IPS-20b (cell line): ENCODE results near the gene RNF166.

Source experiments
- H3K27ac ChIP-seq: one replicate; pipeline ENCODE4 v1.5.1; 2013; ENCODE audit warnings: low read length
- H3K27me3 ChIP-seq: 2 replicates; pipeline ENCODE4 v1.6.1; 2013; ENCODE audit warnings: mild to moderate bottlenecking, low read length, inconsistent platforms; ENCODE audit not compliant: insufficient read depth
- H3K36me3 ChIP-seq: 2 replicates; pipeline ENCODE4 v1.6.1; 2013; ENCODE audit warnings: low read depth, mild to moderate bottlenecking, inconsistent platforms, low read length, moderate library complexity; ENCODE audit not compliant: insufficient read depth
- H3K4me1 ChIP-seq: 2 replicates; pipeline ENCODE4 v1.6.1; 2013; ENCODE audit warnings: mild to moderate bottlenecking, control low read depth, inconsistent platforms, low read length, moderate library complexity; ENCODE audit not compliant: insufficient read depth
- H3K4me3 ChIP-seq: 2 replicates; pipeline ENCODE4 v1.5.1; 2013; ENCODE audit warnings: mild to moderate bottlenecking, low read length, inconsistent platforms
- H3K9ac ChIP-seq: 2 replicates; pipeline ENCODE4 v1.6.1; 2013; ENCODE audit warnings: low read depth, mild to moderate bottlenecking, inconsistent platforms, low read length, moderate library complexity
- H3K9me3 ChIP-seq: 2 replicates; pipeline ENCODE4 v1.6.1; 2013; ENCODE audit warnings: mild to moderate bottlenecking, low read depth, low read length, inconsistent platforms; ENCODE audit not compliant: insufficient read depth

RNF166 gene

DNA sequence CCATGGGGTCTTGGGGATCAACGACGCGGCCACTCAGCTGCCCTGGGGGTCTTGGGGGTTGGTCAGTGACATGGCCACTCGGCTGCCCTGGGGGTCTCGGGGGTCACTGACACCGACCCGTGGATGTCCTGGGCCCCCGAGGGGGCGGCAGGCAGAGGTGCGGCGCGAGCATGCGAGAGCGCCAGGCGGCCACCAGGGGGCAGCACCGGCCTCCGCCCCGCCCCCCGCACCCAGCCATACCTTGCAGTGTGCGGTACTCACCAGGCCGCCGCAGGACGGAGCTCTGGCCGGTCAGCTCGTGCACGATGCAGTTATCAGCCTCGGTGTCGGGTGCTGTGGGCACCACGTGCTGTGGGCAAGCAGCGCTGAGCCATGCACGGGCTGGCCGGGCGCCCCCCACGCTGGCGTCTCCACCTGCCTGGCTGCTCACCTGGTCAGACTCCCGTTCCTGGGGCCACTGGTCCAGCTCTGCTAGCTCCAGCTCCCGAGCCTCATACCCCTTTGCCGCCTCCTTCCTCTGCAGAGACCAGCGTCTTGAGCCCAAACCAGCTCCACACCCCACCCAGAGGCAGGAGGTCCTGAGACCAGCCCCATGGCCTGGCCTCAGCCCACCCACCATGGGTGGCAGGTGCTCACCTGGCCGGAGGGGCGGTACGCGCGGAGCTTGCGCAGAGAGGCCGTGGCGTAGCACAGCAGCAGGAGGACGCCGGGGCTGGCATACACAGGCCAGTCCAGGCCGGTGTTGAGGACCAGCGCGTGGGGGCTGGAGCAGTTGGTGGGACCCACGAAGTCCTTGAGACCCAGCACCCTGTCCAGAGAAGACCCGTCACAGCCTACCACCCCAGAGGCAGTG, 31.3 kb upstream of the RNF166 start:
- Histone ChIP-seq H3K36me3 (no peaks in the 10 kb centered on the region), H3K27ac (no peak overlapping the region), H3K27me3 (no peaks in the 10 kb centered on the region), H3K4me3 (no peak overlapping the region; the same call in 1 of the 2 replicates), H3K4me1 (no peaks in the 10 kb centered on the region), H3K9me3 (no peaks in the 10 kb centered on the region), H3K9ac (no peak overlapping the region)

DNA sequence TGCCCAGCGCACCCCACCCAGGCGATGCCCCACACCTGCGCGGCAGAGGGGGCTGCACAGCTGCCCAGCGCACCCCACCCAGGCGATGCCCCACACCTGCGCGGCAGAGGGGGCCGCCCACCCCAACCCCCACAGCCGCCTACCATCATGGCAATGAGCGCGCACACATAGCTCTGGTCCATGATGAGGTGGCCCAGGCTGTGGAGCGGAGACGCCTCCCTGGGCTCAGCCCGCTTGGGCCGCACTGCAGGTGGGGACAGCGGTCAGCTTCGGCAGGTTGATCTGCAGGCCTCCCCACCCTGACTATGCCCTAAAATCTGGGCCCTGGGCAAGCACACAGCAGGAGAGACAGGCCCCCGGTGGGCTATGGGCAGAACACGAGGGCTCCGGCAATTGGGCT, 30.3 kb upstream of the RNF166 start:
- H3K4me1 ChIP-seq: no peaks in the 10 kb centered on the region
- no peaks in the 10 kb centered on the region for H3K27me3 ChIP-seq
- H3K9ac ChIP-seq: no peak overlapping the region
- no peaks in the 10 kb centered on the region for H3K9me3 ChIP-seq
- H3K4me3 ChIP-seq: no peak overlapping the region
- H3K27ac ChIP-seq: no peak overlapping the region
- H3K36me3 ChIP-seq: no peaks in the 10 kb centered on the region

DNA sequence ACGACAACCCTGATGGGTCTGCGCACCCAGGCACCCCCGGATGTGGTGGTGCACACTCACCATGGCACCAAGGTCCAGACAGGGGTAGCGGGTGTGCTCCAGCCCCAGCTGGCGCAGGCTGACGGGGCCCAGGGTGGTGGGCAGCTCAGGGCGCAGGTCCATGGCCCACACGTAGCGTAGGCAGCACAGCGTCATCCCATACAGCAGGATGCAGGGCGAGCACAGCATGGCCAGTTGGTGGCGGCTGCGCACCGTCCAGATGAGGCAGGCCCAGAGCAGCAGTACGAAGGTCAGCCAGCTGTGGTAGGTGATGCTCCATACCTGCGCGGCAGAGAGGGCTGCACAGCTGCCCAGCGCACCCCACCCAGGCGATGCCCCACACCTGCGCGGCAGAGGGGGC, 29.9 kb upstream of the RNF166 start:
- H3K9me3 ChIP-seq: no peaks in the 10 kb centered on the region
- no peaks in the 10 kb centered on the region for H3K27me3 ChIP-seq
- H3K36me3 ChIP-seq: no peaks in the 10 kb centered on the region

GRCh38 chr16:88735616-88736015, 29.4 kb upstream of the RNF166 start:
- no peaks in the 10 kb centered on the region for H3K36me3 ChIP-seq
- H3K9ac ChIP-seq: no peak overlapping the region
- H3K27me3 ChIP-seq: no peaks in the 10 kb centered on the region
- no peak overlapping the region for H3K4me3 ChIP-seq
- no peaks in the 10 kb centered on the region for H3K9me3 ChIP-seq
- no peak overlapping the region for H3K27ac ChIP-seq
- H3K4me1 ChIP-seq: no peaks in the 10 kb centered on the region

More for the DNA sequence above, 29.9 kb upstream of the RNF166 start:
- no peak overlapping the region for H3K9ac ChIP-seq
- H3K4me1 ChIP-seq: no peaks in the 10 kb centered on the region
- no peak overlapping the region for H3K27ac ChIP-seq
- H3K4me3 ChIP-seq: no peak overlapping the region

GRCh38 chr16:88735121-88735520, 28.9 kb upstream of the RNF166 start:
- Histone ChIP-seq H3K27ac (no peak overlapping the region), H3K27me3 (no peaks in the 10 kb centered on the region), H3K9me3 (no peaks in the 10 kb centered on the region), H3K36me3 (no peaks in the 10 kb centered on the region), H3K9ac (no peak overlapping the region), H3K4me1 (no peaks in the 10 kb centered on the region), H3K4me3 (no peak overlapping the region)

- H3K4me3 ChIP-seq: no peak overlapping the region
- H3K27me3 ChIP-seq: no peaks in the 10 kb centered on the region
- no peaks in the 10 kb centered on the region for H3K36me3 ChIP-seq
- no peaks in the 10 kb centered on the region for H3K4me1 ChIP-seq
- no peak overlapping the region for H3K27ac ChIP-seq
- no peaks in the 10 kb centered on the region for H3K9me3 ChIP-seq
- no peak overlapping the region for H3K9ac ChIP-seq
Measured at GRCh38 chr16:88734361-88734728, 28.1 kb upstream of the RNF166 start.

GRCh38 chr16:88733630-88734360, 27.6 kb upstream of the RNF166 start:
- Histone ChIP-seq H3K9ac (no peak overlapping the region), H3K36me3 (no peaks in the 10 kb centered on the region), H3K4me3 (no peak overlapping the region), H3K4me1 (no peaks in the 10 kb centered on the region), H3K9me3 (no peaks in the 10 kb centered on the region), H3K27me3 (no peaks in the 10 kb centered on the region), H3K27ac (no peak overlapping the region)

- Histone ChIP-seq H3K36me3 (no peaks in the 10 kb centered on the region), H3K27me3 (no peaks in the 10 kb centered on the region), H3K4me3 (no peak overlapping the region), H3K4me1 (no peaks in the 10 kb centered on the region), H3K9me3 (no peaks in the 10 kb centered on the region), H3K9ac (no peak overlapping the region), H3K27ac (no peak overlapping the region)
Measured at GRCh38 chr16:88732961-88733294, 26.7 kb upstream of the RNF166 start.

DNA sequence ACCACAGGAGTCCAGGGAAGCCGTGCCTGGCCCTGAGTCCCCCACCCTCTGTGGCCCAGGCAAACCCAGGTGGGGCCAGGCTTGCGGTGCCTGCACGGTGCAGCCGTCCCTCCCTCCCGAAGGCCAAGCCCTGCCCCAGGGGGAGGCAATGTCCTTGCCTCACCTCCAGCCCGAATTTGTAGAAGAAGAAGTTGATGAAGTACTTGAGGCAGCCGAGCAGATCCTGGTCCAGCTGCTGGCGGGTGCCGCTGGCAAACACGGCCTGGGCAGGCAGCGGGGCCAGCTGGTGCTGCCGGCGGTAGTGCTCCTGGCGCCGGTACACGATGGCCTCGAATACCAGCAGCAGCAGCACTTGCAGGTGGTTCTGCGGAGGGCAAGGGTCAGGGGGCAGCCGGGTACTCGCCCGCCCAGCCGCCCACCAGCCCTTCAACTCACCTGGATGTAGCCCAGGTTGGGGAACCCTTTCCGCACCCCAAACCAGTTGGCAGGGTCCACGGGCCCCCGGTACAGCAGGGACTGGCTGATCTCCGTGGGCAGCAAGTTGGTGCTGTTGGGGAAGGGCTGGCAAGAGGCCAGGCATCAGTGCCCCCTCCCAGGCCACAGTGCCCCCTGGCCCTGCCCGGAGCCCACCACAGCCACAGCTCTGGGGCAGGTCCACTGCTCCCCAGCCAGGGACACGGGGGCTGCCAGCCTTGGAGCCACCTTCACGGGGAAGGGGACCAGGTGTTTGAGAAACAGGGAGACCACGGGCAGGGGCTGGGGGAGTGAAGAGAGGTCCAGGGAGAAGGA, 26.2 kb upstream of the RNF166 start:
- Histone ChIP-seq H3K36me3 (no peaks in the 10 kb centered on the region), H3K4me1 (no peaks in the 10 kb centered on the region), H3K9me3 (no peaks in the 10 kb centered on the region), H3K4me3 (no peak overlapping the region), H3K9ac (no peak overlapping the region), H3K27me3 (no peaks in the 10 kb centered on the region), H3K27ac (no peak overlapping the region)

DNA sequence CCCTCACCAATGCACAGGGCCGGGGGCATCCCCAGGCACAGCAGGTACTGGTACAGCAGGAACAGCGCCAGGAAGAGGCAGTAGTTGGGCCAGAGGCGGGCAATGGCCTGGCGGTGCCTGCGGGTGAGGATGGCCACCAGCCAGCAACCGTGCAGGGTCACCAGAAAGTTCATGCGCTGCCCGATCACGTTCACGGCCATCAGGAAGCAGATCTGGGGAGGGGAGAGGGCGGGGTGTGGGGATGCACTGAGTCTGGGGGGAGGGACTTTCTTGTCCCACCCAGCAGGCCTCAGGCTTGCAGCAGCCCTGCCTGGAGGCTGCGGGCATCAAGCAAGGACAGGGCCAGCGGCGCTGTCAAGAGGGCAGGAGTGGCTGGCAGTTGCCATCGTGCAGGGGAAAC, 25.5 kb upstream of the RNF166 start:
- H3K9me3 ChIP-seq: no peaks in the 10 kb centered on the region
- no peak overlapping the region for H3K4me3 ChIP-seq
- no peak overlapping the region for H3K27ac ChIP-seq
- no peaks in the 10 kb centered on the region for H3K36me3 ChIP-seq
- H3K4me1 ChIP-seq: no peaks in the 10 kb centered on the region
- no peaks in the 10 kb centered on the region for H3K27me3 ChIP-seq
- H3K9ac ChIP-seq: no peak overlapping the region

GRCh38 chr16:88730632-88731607, 24.7 kb upstream of the RNF166 start:
- no peaks in the 10 kb centered on the region for H3K9me3 ChIP-seq

More at GRCh38 chr16:88730632-88731607, 24.7 kb upstream of the RNF166 start:
- no peak overlapping the region for H3K4me3 ChIP-seq
- H3K9ac ChIP-seq: no peak overlapping the region
- H3K27ac ChIP-seq: no peak overlapping the region
- no peaks in the 10 kb centered on the region for H3K4me1 ChIP-seq
- H3K36me3 ChIP-seq: no peaks in the 10 kb centered on the region
- H3K27me3 ChIP-seq: no peaks in the 10 kb centered on the region
